Naive thymus-derived CD4-positive, alpha-beta T cell (primary cell): ENCODE results near the gene TMPRSS6. TPM values are rescaled to one million over a fixed set of nuclear protein-coding genes. Genes with fewer than 3 reads are reported as not detected.

Experiments used
- ATAC-seq: fragments of 150-1000 bp; cut with Tn5 transposase; 2 replicates; pipeline ENCODE4 v1.10.0; 2021; ENCODE audit warnings: mild to moderate bottlenecking, moderate library complexity
- CTCF ChIA-PET: fragments of 350-600 bp; sonication (Branson Sonifier 250); formaldehyde crosslinking; loops from one replicate; lab custom pipeline; 2021; ENCODE audit warnings: antibody characterized with exemption; lab: Charles Lee
- POLR2A ChIA-PET: fragments of 350-600 bp; sonication (Branson Sonifier 250); formaldehyde crosslinking; loops from one replicate; lab custom pipeline; 2021; ENCODE audit warnings: antibody characterized with exemption, inconsistent platforms; lab: Charles Lee
- DNase-seq, 9 donors: peaks; one replicate each; pipeline versions ENCODE4 v3.0.0 to v3.0.0-alpha.2; 2020 to 2022; ENCODE audit warnings: mixed read lengths in 1 of 9
- H3K27ac ChIP-seq: one replicate; pipeline ENCODE4 v1.7.0; 2013; ENCODE audit warnings: mild to moderate bottlenecking, low read depth, low read length, moderate library complexity
- H3K27me3 ChIP-seq, 2 donors: one replicate each; pipeline ENCODE4 v1.7.0; 2013; ENCODE audit warnings: low read length in 2 of 2, mild to moderate bottlenecking in 2 of 2, moderate library complexity in 2 of 2; ENCODE audit not compliant: control insufficient read depth in 2 of 2, insufficient read depth in 2 of 2
- H3K36me3 ChIP-seq, 3 experiments: 1 replicate in 2 of 3; 2 replicates in 1 of 3; pipeline ENCODE4 v1.7.0; 2013; ENCODE audit warnings: low read length in 3 of 3, mild to moderate bottlenecking in 3 of 3, moderate library complexity in 1 of 3; ENCODE audit not compliant: insufficient read depth in 3 of 3, control insufficient read depth in 2 of 3
- H3K4me1 ChIP-seq, 2 donors: one replicate each; pipeline ENCODE4 v1.7.0; 2013; ENCODE audit warnings: low read length in 2 of 2, mild to moderate bottlenecking in 2 of 2, moderate library complexity in 1 of 2; ENCODE audit not compliant: control insufficient read depth in 2 of 2, insufficient read depth in 2 of 2
- H3K4me3 ChIP-seq: 2 replicates; pipeline ENCODE4 v1.7.0; 2013; ENCODE audit warnings: mild to moderate bottlenecking, low read length
- H3K9me3 ChIP-seq, 3 experiments: 1 replicate in 2 of 3; 2 replicates in 1 of 3; pipeline ENCODE4 v1.7.0; 2013; ENCODE audit warnings: low read length in 3 of 3; ENCODE audit not compliant: control insufficient read depth in 2 of 3
- H3K27ac Mint-ChIP-seq, 9 donors: one replicate each; pipeline ENCODE4 v1.8.0; 2020 to 2022; ENCODE audit warnings: mixed read lengths in 9 of 9, mild to moderate bottlenecking in 8 of 9, moderate library complexity in 5 of 9, inconsistent platforms in 2 of 9
- H3K27me3 Mint-ChIP-seq, 5 donors: one replicate each; pipeline ENCODE4 v1.8.0; 2021 to 2022; ENCODE audit warnings: mixed read lengths in 5 of 5, mild to moderate bottlenecking in 1 of 5
- H3K36me3 Mint-ChIP-seq, 5 donors: one replicate each; pipeline ENCODE4 v1.8.0; 2020 to 2022; ENCODE audit warnings: mixed read lengths in 5 of 5, mild to moderate bottlenecking in 3 of 5, inconsistent platforms in 1 of 5
- H3K4me1 Mint-ChIP-seq, 7 donors: one replicate each; pipeline ENCODE4 v1.8.0; 2020 to 2022; ENCODE audit warnings: mixed read lengths in 7 of 7, mild to moderate bottlenecking in 3 of 7, inconsistent platforms in 1 of 7
- H3K4me3 Mint-ChIP-seq, 10 donors: one replicate each; pipeline ENCODE4 v1.8.0; 2020 to 2022; ENCODE audit warnings: mild to moderate bottlenecking in 10 of 10, mixed read lengths in 10 of 10, moderate library complexity in 6 of 10, inconsistent platforms in 2 of 10
- H3K9me3 Mint-ChIP-seq, 11 donors: one replicate each; pipeline ENCODE4 v1.8.0; 2020 to 2022; ENCODE audit warnings: mixed read lengths in 11 of 11, mild to moderate bottlenecking in 4 of 11, inconsistent platforms in 1 of 11, moderate library complexity in 1 of 11
- intact Hi-C, 2 donors: fragments of 100-400 bp; cut with micrococcal nuclease; formaldehyde crosslinking; loops; one replicate each; pipeline ENCODE4 v1.15.1; 2023
- polyA plus RNA-seq, 2 donors: library from polyadenylated mRNA; unstranded; fragments of 300-500 nt; fragmentation: Illumina TruSeq; gene quantifications; one replicate each; pipeline ENCODE4 v1.2.3, GENCODE V29; 2021
- total RNA-seq, 6 experiments: library from RNA in 5 of 6; stranded (reverse) in 5 of 6; gene quantifications; 1 replicate in 5 of 6; 2 replicates in 1 of 6; pipeline ENCODE4 v1.2.3 and lab custom pipeline; 2021 to 2026

TMPRSS6 gene
- total and polyA plus RNA-seq, 7 experiments from 2014 or later, result 0.22 to 3.2 (median 0.32) TPM; not detected in 2

DNA sequence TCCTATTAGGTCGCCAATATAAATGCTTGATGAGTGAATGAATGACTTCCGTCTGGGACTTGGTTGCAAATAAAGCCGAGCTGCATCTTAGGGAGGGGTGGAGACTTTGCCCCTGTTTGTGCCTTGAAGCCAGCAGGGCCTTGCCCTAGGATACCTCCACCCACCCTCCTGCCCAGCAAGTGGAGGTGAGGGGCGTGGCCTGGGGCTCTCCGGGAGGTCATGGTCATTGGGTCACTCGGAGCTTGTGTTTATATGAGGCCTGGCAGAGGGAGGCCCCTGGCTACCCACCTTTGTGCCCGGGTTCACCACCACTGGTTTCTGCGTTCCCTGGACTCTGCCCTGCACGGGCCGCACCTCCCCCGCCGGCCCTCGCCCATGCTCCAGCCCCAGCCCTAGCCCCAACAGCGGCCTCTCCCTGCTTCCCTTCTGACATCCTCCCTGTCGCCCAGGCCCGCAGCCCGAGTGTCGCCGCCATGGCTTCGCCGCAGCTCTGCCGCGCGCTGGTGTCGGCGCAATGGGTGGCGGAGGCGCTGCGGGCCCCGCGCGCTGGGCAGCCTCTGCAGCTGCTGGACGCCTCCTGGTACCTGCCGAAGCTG, 85.7 kb downstream of the TMPRSS6 start:
- H3K27me3 ChIP-seq, result peaks cover 0 to 8% of the 10 kb centered on the region in 2 donors
- no peak overlapping the region for H3K4me3 ChIP-seq
- ATAC-seq (no peak), DNase-seq (no peak)
- Mint-ChIP-seq H3K27ac (no peak overlapping the region), H3K4me3 (no peak overlapping the region), H3K4me1 (peaks cover 4 to 18% (median 6%) of the 10 kb centered on the region in 7 donors), H3K27me3 (peaks cover 0 to 9% (median 0%) of the 10 kb centered on the region in 5 donors), H3K9me3 (no peaks in the 10 kb centered on the region), H3K36me3 (peaks cover 0 to 7% (median 0%) of the 10 kb centered on the region in 5 donors)
- H3K9me3 ChIP-seq, result no peaks in the 10 kb centered on the region
- ChIA-PET CTCF (no interaction called here), POLR2A (no interaction called here)
- H3K36me3 ChIP-seq, result no peaks in the 10 kb centered on the region
- intact Hi-C loops, result no loop called here
- H3K4me1 ChIP-seq, result peaks cover 0 to 4% of the 10 kb centered on the region in 2 donors
- no peak overlapping the region for H3K27ac ChIP-seq

DNA sequence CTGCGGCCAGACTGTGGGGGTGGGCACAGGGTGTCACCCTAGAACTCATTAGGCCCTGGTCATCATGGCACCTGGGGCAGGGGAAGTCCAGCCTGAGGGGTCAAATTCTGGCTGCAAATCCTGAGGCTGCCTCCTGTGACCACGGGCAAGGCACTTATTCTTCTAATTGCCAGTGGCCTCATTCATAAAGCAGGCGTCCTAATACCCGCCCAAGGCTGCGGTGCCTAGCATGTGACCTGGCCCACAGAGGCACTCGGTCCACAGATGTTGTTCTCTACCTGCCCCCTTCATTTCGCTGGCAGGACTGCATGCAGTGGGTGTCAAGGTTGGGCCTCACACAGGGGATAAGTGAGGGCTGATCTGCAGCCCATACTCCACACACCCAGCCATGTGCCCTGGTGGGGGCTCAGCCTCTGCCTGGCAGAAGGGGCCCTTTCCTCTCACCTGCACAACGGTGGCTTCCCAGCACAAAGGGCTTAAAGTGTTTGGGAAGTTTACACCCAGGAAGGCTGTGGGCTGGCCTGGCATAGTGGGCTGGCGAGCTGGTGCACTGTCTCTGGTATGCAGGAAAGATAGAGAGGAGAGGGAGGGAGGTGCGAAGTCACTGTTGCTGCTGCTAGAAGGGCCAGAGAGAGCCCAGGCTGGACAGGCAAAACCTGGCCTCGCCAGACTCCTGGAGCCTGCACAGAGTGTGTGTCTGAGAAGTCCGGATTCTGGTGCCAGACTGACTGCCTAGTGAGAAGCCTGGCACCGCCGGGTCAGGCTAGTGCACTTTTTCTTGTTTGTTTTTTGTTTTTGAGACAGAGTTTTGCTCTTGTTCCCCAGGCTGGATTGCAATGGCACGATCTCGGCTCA, 86.8 kb downstream of the TMPRSS6 start:
- H3K27me3 Mint-ChIP-seq, result peaks cover 0 to 9% (median 0%) of the 10 kb centered on the region in 5 donors
- ATAC-seq (no peak), DNase-seq (no peak)
- H3K9me3 Mint-ChIP-seq, result no peaks in the 10 kb centered on the region
- peaks cover 0 to 4% of the 10 kb centered on the region in 2 donors for H3K4me1 ChIP-seq
- ChIA-PET CTCF (interaction anchor here (0.5 to 1.5 kb wide), 2 partner anchors 14 to 168 kb away, joined by 4 to 5 read pairs; no protein-coding TSS in a partner anchor), POLR2A (no interaction called here)
- H3K27ac ChIP-seq, result no peak overlapping the region
- no peaks in the 10 kb centered on the region for H3K9me3 ChIP-seq
- peaks cover 4 to 18% (median 7%) of the 10 kb centered on the region in 7 donors for H3K4me1 Mint-ChIP-seq
- H3K4me3 Mint-ChIP-seq, result no peak overlapping the region
- peaks cover 0 to 7% (median 0%) of the 10 kb centered on the region in 5 donors for H3K36me3 Mint-ChIP-seq
- H3K36me3 ChIP-seq, result no peaks in the 10 kb centered on the region
- H3K27ac Mint-ChIP-seq, result no peak overlapping the region
- H3K4me3 ChIP-seq, result no peak overlapping the region
- intact Hi-C loops, result loop anchor here in 1 of 2 donors (1.0 kb wide), 1 partner anchor 240 kb away; no protein-coding TSS in a partner anchor
- H3K27me3 ChIP-seq, result peaks cover 0 to 8% of the 10 kb centered on the region in 2 donors

DNA sequence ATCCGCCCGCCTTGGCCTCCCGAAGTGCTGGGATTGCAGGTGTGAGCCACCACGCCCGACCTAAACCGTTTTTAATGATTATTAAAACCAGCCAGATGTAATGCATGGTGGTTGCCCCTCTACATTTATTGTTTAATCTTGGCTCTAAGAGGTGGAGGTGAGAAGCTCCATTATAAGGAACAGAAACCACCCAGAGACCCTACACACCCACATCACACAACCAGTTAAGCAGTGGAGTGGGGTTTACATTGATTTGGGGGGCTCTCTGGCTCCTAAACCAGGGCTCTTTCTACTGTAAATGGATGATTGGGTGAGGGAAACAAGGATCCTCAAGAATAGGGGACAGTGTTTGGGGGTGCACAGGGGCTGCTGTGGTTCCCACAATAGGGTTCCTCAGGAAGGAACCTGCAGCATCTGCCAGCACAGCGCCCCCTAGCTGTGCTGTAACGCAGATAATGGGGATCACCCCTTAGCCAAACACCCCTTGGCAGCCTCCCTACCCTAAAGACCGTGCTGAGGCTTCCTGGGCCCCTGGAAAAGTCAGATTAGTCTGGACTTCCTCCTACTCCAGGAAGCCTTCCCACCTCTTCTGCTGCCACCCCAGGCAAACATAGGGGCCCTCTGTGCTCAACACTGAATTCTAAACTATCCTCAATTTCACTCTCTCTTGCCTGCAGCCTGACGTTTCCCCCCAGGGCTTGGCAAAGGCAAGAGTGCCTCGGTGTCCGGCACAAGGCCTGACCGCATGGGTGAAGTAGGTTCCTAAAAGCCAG, 87.6 kb downstream of the TMPRSS6 start:
- Mint-ChIP-seq H3K27ac (peak overlapping the region in 1 of 9 donors; percentile 49), H3K4me3 (peak overlapping the region in 6 of 10 donors; percentile 16 to 77 (median 64)), H3K9me3 (no peaks in the 10 kb centered on the region), H3K27me3 (peaks cover 0 to 10% (median 0%) of the 10 kb centered on the region in 5 donors), H3K4me1 (peaks cover 4 to 18% (median 7%) of the 10 kb centered on the region in 7 donors), H3K36me3 (peaks cover 0 to 7% (median 0%) of the 10 kb centered on the region in 5 donors)
- Histone ChIP-seq H3K27ac (no peak overlapping the region), H3K4me3 (no peak overlapping the region), H3K27me3 (peaks cover 0 to 8% of the 10 kb centered on the region in 2 donors), H3K36me3 (no peaks in the 10 kb centered on the region), H3K4me1 (peaks cover 0 to 4% of the 10 kb centered on the region in 2 donors), H3K9me3 (no peaks in the 10 kb centered on the region)
- intact Hi-C loops, result loop anchor here in 1 of 2 donors (1.0 kb wide), 1 partner anchor 240 kb away; no protein-coding TSS in a partner anchor
- DNase-seq (peak in 8 of 9 donors; percentile 22 to 61 (median 36)), ATAC-seq (peak; percentile 65)
- CTCF ChIA-PET, result interaction anchor here (0.5 to 1.5 kb wide), 2 partner anchors 13 to 168 kb away, joined by 4 to 5 read pairs; no protein-coding TSS in a partner anchor
- POLR2A ChIA-PET, result no interaction called here

DNA sequence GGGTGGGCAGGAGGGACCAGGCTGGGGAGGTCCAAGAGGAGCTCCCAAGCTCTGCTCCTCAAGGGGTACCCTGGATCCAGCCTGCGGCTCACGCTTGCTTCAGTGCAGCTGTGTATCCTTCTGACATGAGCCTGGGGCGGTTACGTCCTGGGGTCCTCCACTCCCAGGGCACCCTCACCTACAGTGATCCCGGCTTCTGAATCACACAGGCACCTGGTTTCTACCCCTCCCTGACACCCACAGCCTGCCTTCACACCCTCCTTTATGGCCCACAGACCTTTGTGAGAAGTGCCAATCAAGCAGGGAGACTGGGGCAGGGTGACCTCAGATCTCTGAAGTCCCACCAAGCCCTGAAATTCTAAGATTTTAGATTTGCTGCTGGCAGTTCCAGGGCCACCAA, 88.5 kb downstream of the TMPRSS6 start:
- ATAC-seq (no peak), DNase-seq (no peak)
- H3K27me3 ChIP-seq, result peaks cover 0 to 8% of the 10 kb centered on the region in 2 donors
- Mint-ChIP-seq H3K27ac (no peak overlapping the region), H3K27me3 (peaks cover 0 to 13% (median 0%) of the 10 kb centered on the region in 5 donors), H3K4me1 (peaks cover 4 to 18% (median 7%) of the 10 kb centered on the region in 7 donors), H3K9me3 (no peaks in the 10 kb centered on the region), H3K4me3 (peak overlapping the region in 2 of 10 donors; percentile 69 to 84), H3K36me3 (peaks cover 0 to 7% (median 0%) of the 10 kb centered on the region in 5 donors)
- ChIA-PET POLR2A (no interaction called here), CTCF (interaction anchor here (1.5 kb wide), 1 partner anchor 12 kb away, joined by 4 read pairs; no protein-coding TSS in a partner anchor)
- H3K4me3 ChIP-seq, result no peak overlapping the region
- intact Hi-C loops, result no loop called here
- H3K4me1 ChIP-seq, result peaks cover 0 to 4% of the 10 kb centered on the region in 2 donors
- H3K27ac ChIP-seq, result no peak overlapping the region
- H3K36me3 ChIP-seq, result no peaks in the 10 kb centered on the region
- H3K9me3 ChIP-seq, result no peaks in the 10 kb centered on the region

DNA sequence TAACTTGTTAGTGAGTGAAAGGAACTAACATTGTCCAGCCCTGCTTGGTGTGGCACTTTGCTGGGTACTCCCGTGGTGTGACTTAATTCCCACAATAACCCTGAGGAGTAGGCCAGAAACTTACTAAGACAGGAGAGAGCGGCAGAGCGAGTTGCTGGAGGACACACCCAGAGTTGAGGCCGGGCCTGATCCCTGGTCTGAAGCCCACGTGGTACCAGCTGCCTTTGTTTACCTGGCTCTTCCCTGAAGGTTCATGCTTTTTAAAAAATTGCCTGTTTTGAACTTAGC, 89.4 kb downstream of the TMPRSS6 start:
- peaks cover 4 to 18% (median 7%) of the 10 kb centered on the region in 7 donors for H3K4me1 Mint-ChIP-seq
- peaks cover 0 to 16% (median 0%) of the 10 kb centered on the region in 5 donors for H3K27me3 Mint-ChIP-seq
- peak overlapping the region; percentile 59 to 92 (median 76) for H3K4me3 Mint-ChIP-seq
- POLR2A ChIA-PET, result no interaction called here
- intact Hi-C loops, result no loop called here
- Histone ChIP-seq H3K27ac (no peak overlapping the region), H3K4me3 (peak overlapping the region; percentile 43), H3K9me3 (no peaks in the 10 kb centered on the region), H3K36me3 (no peaks in the 10 kb centered on the region), H3K4me1 (peaks cover 0 to 4% of the 10 kb centered on the region in 2 donors), H3K27me3 (peaks cover 0 to 8% of the 10 kb centered on the region in 2 donors)
- H3K27ac Mint-ChIP-seq, result peak overlapping the region in 2 of 9 donors; percentile 56 to 85
- CTCF ChIA-PET, result interaction anchor here (0.5 to 0.9 kb wide), 2 partner anchors 40 to 129 kb away, joined by 3 to 4 read pairs; no protein-coding TSS in a partner anchor
- DNase-seq (no peak), ATAC-seq (no peak)
- H3K9me3 Mint-ChIP-seq, result no peaks in the 10 kb centered on the region
- H3K36me3 Mint-ChIP-seq, result peaks cover 0 to 7% (median 0%) of the 10 kb centered on the region in 5 donors
